NB4 (cell line): Measurements from ENCODE around the gene PLEKHO2.

ENCODE experiments used
- DNase-seq: peaks from one replicate; pipeline ENCODE4 v3.0.0; 2010; ENCODE audit warnings: low read depth
- H3K4me3 ChIP-seq: one replicate; pipeline ENCODE4 v1.5.1; 2011; ENCODE audit warnings: mild to moderate bottlenecking, low read depth, low read length, moderate library complexity
- CTCF ChIP-seq: IDR thresholded peaks from one replicate; pipeline ENCODE4 v1.5.1; 2012; ENCODE audit warnings: low read depth, low read length
- MAX ChIP-seq: IDR thresholded peaks from 2 replicates; pipeline ENCODE4 v1.6.1; 2011; ENCODE audit warnings: low read depth, low read length
- MYC ChIP-seq: IDR thresholded peaks from 2 replicates; pipeline ENCODE4 v1.6.1; 2011; ENCODE audit warnings: low read depth, low read length
- POLR2A ChIP-seq: IDR thresholded peaks from 2 replicates; pipeline ENCODE4 v1.6.1; 2011; ENCODE audit warnings: mild to moderate bottlenecking; ENCODE audit not compliant: insufficient read length; ENCODE audit errors: extremely low read depth

The PLEKHO2 gene

GRCh38 chr15:64870353-64870752 is 28.6 kb downstream of the PLEKHO2 start:
- TF ChIP-seq POLR2A (no peak), MYC (no peak), CTCF (no peak), MAX (no peak)
- DNase-seq = no peak
- H3K4me3 ChIP-seq = no peak overlapping the region

- H3K4me3 ChIP-seq = no peak overlapping the region
- peak; percentile 49 for DNase-seq
- TF ChIP-seq MAX (no peak), CTCF (no peak)
Measured at GRCh38 chr15:64875641-64876223, 34.0 kb downstream of the PLEKHO2 start.

GRCh38 chr15:64877435-64877834 is 35.7 kb downstream of the PLEKHO2 start:
- peak; percentile 40 for DNase-seq
- TF ChIP-seq MYC (no peak), MAX (no peak), CTCF (no peak), POLR2A (no peak)
- no peak overlapping the region for H3K4me3 ChIP-seq

- TF ChIP-seq MYC = no peak
- no peak overlapping the region for H3K4me3 ChIP-seq
- no peak for DNase-seq
Measured at GRCh38 chr15:64878705-64879104, 37.0 kb downstream of the PLEKHO2 start.

GRCh38 chr15:64883100-64883581 is 41.4 kb downstream of the PLEKHO2 start:
- peak; percentile 79 for DNase-seq
- TF ChIP-seq POLR2A = no peak
- TF ChIP-seq CTCF = no peak
- TF ChIP-seq MAX = 0 out of 2 replicates have a peak, but pooled peaks have one; percentile 13
- 0 out of 2 replicates have a peak, but pooled peaks have one; percentile 39 for TF ChIP-seq MYC
- H3K4me3 ChIP-seq = no peak overlapping the region

- no peak for TF ChIP-seq CTCF
- no peak for TF ChIP-seq MYC
- no peak for TF ChIP-seq POLR2A
- no peak for TF ChIP-seq MAX
- DNase-seq = peak; percentile 24
- H3K4me3 ChIP-seq = no peak overlapping the region
Measured at GRCh38 chr15:64883997-64884511, 42.3 kb downstream of the PLEKHO2 start.
